ENCODE measurements around the gene OSTC.

DNA sequence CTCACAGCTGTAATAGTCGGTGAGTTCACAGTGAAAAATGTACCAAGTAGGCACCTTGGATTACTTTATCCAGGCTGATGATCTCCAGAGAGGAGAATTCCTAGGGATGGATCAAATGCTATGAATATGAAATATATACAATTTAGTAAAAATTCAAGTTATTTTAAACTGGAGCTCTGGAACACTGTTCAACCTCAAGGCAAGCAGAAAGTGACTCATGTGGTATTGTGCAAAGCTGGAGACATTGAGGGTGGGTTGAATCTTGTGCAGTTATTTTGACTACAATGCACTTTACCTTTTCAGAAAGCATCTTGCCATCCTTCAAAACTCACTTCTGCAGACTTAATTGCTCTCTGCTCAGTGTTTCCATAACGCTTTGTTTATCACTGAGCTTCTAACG, 43.4 kb downstream of the OSTC start:
- TF ChIP-seq, protein P1, sequence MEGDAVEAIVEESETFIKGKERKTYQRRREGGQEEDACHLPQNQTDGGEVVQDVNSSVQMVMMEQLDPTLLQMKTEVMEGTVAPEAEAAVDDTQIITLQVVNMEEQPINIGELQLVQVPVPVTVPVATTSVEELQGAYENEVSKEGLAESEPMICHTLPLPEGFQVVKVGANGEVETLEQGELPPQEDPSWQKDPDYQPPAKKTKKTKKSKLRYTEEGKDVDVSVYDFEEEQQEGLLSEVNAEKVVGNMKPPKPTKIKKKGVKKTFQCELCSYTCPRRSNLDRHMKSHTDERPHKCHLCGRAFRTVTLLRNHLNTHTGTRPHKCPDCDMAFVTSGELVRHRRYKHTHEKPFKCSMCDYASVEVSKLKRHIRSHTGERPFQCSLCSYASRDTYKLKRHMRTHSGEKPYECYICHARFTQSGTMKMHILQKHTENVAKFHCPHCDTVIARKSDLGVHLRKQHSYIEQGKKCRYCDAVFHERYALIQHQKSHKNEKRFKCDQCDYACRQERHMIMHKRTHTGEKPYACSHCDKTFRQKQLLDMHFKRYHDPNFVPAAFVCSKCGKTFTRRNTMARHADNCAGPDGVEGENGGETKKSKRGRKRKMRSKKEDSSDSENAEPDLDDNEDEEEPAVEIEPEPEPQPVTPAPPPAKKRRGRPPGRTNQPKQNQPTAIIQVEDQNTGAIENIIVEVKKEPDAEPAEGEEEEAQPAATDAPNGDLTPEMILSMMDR (IDR thresholded peaks at IDR 0.05; ENCODE audit: low read length) = no peak
- TF ChIP-seq EZH2 (IDR thresholded peaks at IDR 0.05; ENCODE audit: borderline replicate concordance, low read length) = no peak

Measured in OCI-LY1 (cell line).